Smooth muscle cell (in vitro differentiated cells): Measurements from ENCODE around the gene SDCBP2. TPM values are rescaled to one million over a fixed set of nuclear protein-coding genes. Genes with fewer than 3 reads are reported as not detected.

Experiments used
- DNase-seq: peaks from one replicate; lab custom pipeline; 2025; ENCODE audit not compliant: unreplicated experiment; lab: John Stamatoyannopoulos, UW
- H2AFZ ChIP-seq: fragments of 200-600 bp; sonication (generic); 2 replicates; pipeline ENCODE4 v1.6.0; 2016; ENCODE audit warnings: antibody characterized with exemption, low read depth, mild to moderate bottlenecking
- H3F3A ChIP-seq: fragments of 200-600 bp; sonication (generic); 2 replicates; pipeline ENCODE4 v1.6.0; 2017; ENCODE audit warnings: antibody characterized with exemption, low read depth
- H3K27ac ChIP-seq: fragments of 200-600 bp; sonication (generic); 2 replicates; pipeline ENCODE4 v1.5.1; 2016; ENCODE audit warnings: low read depth, mild to moderate bottlenecking
- H3K27me3 ChIP-seq: fragments of 200-600 bp; sonication (generic); 2 replicates; pipeline ENCODE4 v1.6.1; 2016; ENCODE audit warnings: low read depth, mild to moderate bottlenecking
- H3K36me3 ChIP-seq: fragments of 200-600 bp; sonication (generic); 2 replicates; pipeline ENCODE4 v1.5.1; 2016; ENCODE audit warnings: low read depth
- H3K4me1 ChIP-seq: fragments of 200-600 bp; sonication (generic); 2 replicates; pipeline ENCODE4 v1.5.1; 2016; ENCODE audit warnings: low read depth
- H3K4me2 ChIP-seq: fragments of 200-600 bp; sonication (generic); 2 replicates; pipeline ENCODE4 v1.6.0; 2016; ENCODE audit warnings: mild to moderate bottlenecking
- H3K4me3 ChIP-seq: fragments of 200-600 bp; sonication (generic); 2 replicates; pipeline ENCODE4 v1.5.1; 2016; ENCODE audit warnings: mild to moderate bottlenecking
- H3K79me2 ChIP-seq: fragments of 200-600 bp; sonication (generic); 2 replicates; pipeline ENCODE4 v1.6.0; 2016; ENCODE audit warnings: low read depth, mild to moderate bottlenecking
- H3K9ac ChIP-seq: fragments of 200-600 bp; sonication (generic); 2 replicates; pipeline ENCODE4 v1.6.0; 2016; ENCODE audit warnings: low read depth
- H3K9me3 ChIP-seq: fragments of 200-600 bp; sonication (generic); replicated peaks from 2 replicates; pipeline ENCODE4 v1.5.1; 2016; ENCODE audit warnings: low read depth
- H4K20me1 ChIP-seq: fragments of 200-600 bp; sonication (generic); 2 replicates; pipeline ENCODE4 v1.6.0; 2016; ENCODE audit warnings: low read depth
- CTCF ChIP-seq: fragments of 200-600 bp; sonication (generic); IDR thresholded peaks from 2 replicates; pipeline ENCODE4 v1.5.1; 2017; ENCODE audit warnings: borderline replicate concordance, mild to moderate bottlenecking, antibody characterized with exemption; ENCODE audit not compliant: insufficient read depth, poor library complexity, severe bottlenecking
- WGBS: methylation state at CpG from one replicate; pipeline ENCODE4 v1.1.7; 2016; ENCODE audit warnings: low lambda C conversion rate; 5-methylcytosine and 5-hydroxymethylcytosine counted together
- polyA plus RNA-seq: library from polyadenylated mRNA; unstranded; fragments of >200 nt; fragmentation: Nextera tagmentation; extraction: Ambion mirVana; gene quantifications from 2 replicates; pipeline ENCODE4 v1.2.1, GENCODE V29; 2016
- total RNA-seq: library from RNA; depleted of rRNA; stranded (reverse); fragments of >200 nt; gene quantifications from 2 replicates; pipeline ENCODE4 v1.2.3, GENCODE V29; 2014

The SDCBP2 gene, protein sequence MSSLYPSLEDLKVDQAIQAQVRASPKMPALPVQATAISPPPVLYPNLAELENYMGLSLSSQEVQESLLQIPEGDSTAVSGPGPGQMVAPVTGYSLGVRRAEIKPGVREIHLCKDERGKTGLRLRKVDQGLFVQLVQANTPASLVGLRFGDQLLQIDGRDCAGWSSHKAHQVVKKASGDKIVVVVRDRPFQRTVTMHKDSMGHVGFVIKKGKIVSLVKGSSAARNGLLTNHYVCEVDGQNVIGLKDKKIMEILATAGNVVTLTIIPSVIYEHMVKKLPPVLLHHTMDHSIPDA
- 2.9 and 3.6 TPM in 2 replicates for total RNA-seq
- polyA plus RNA-seq, result 2.6 and 4.7 TPM in 2 replicates

- H3K27me3 ChIP-seq, result no peaks in the 10 kb centered on the region
- H3K4me1 ChIP-seq, result peaks cover 21% of the 10 kb centered on the region
- no peak within 1 kb of the TSS for H2AFZ ChIP-seq
- H3K79me2 ChIP-seq, result peaks cover 44% of the 10 kb centered on the region
- peaks cover 6% of the 10 kb centered on the region for H3F3A ChIP-seq
- H3K36me3 ChIP-seq, result no peaks in the 10 kb centered on the region
- H3K9ac ChIP-seq, result peak within 1 kb of the TSS; percentile 53
- WGBS, result 89% methylated on average over 8 of the region's 8 CpGs
- H3K9me3 ChIP-seq, result no peaks in the 10 kb centered on the region
- H3K4me3 ChIP-seq, result peak within 1 kb of the TSS; percentile 16
- peak within 1 kb of the TSS; percentile 100 for H3K27ac ChIP-seq
- no peak for TF ChIP-seq CTCF
- no peak for DNase-seq
- peak within 1 kb of the TSS; percentile 70 for H3K4me2 ChIP-seq
- peaks cover 34% of the 10 kb centered on the region for H4K20me1 ChIP-seq
Observed at GRCh38 chr20:1328680-1329330, at the start of gene SDCBP2. TSS of gene SDCBP2 (minus strand) at chr20:1329139. CDS start at chr20:1320416, 8,723 bp downstream.

DNA sequence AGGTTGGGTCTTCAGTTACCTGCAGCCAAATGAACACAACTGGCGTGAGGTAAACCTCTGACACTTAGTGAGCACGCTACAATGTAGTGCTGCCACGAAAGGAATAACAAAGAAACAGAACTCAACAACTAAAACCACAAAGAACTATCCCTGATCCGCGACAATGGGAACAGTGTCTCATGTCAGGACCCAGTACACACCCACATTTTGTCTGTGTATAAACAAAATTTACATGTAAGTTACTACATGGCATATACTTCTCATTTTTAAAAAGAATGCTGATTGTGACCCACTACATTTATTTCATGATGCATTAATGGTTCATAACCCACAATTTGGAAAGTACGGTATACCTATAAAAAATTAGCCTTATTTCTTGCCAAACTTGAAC, 49.8 kb upstream of the SDCBP2 start:
- no peaks in the 10 kb centered on the region for H3K27me3 ChIP-seq
- no peak overlapping the region for H3K4me2 ChIP-seq
- peaks cover 15% of the 10 kb centered on the region for H3F3A ChIP-seq
- TF ChIP-seq CTCF, result no peak
- peaks cover 96% of the 10 kb centered on the region for H3K79me2 ChIP-seq
- no peaks in the 10 kb centered on the region for H3K9me3 ChIP-seq
- H3K27ac ChIP-seq, result peak overlapping the region; percentile 92
- no peaks in the 10 kb centered on the region for H3K36me3 ChIP-seq
- no peak overlapping the region for H3K4me3 ChIP-seq
- no peak overlapping the region for H3K9ac ChIP-seq
- 82% methylated on average over 6 of the region's 6 CpGs for WGBS
- H4K20me1 ChIP-seq, result peaks cover 99% of the 10 kb centered on the region
- DNase-seq, result no peak
- no peak overlapping the region for H2AFZ ChIP-seq
- peaks cover 12% of the 10 kb centered on the region for H3K4me1 ChIP-seq

DNA sequence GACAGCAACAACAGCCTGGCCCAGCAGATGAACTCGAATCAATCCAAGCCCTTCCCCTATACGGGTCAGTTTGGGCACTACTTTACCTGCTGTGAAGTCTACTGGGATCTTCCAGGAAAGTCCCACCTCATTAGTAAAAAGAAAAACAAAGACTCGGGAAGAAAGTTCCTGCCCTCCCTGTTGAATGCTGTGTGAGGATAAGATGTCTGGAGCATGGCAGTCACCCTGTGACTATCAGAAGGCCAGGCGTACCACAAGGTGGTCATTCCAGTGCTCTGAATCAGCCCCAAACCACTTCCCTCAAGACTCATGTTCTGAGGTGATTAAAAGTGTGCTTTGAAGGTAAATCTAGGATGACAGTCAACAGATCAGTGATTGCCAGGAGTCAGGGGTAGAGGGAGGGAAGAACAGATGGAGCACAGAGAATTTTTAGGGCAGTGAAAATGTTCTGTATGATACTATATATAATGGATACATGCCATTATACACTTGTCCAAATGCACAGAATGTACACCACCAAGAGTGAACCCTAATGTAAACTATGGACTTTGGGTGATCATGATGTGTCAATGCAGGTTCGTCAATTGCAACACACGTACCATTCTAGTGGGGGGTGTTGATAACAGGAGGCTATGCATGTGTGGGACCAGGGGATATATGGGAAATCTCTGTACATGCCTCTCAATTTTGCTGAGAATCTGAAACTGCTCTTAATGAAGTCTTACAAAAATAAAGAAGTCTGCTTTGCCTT, 49.2 kb upstream of the SDCBP2 start:
- H3K4me1 ChIP-seq, result peaks cover 12% of the 10 kb centered on the region
- H3K9ac ChIP-seq, result peak overlapping the region; percentile 35
- H3K4me2 ChIP-seq, result peak overlapping the region; percentile 28

More for the DNA sequence above, 49.2 kb upstream of the SDCBP2 start:
- Histone ChIP-seq H3F3A (peaks cover 15% of the 10 kb centered on the region), H3K27ac (peak overlapping the region; percentile 92), H3K79me2 (peaks cover 96% of the 10 kb centered on the region), H4K20me1 (peaks cover 98% of the 10 kb centered on the region), H3K36me3 (no peaks in the 10 kb centered on the region), H3K27me3 (no peaks in the 10 kb centered on the region), H2AFZ (no peak overlapping the region), H3K4me3 (no peak overlapping the region), H3K9me3 (no peaks in the 10 kb centered on the region)
- no peak for TF ChIP-seq CTCF
- WGBS, result 69% methylated on average over 6 of the region's 6 CpGs
- no peak for DNase-seq
